TTC549 (cell line): ENCODE data around the gene PCBD2.
"Not testable (repeated sequence)": the region's sequence is repeated elsewhere in the genome, so short reads cannot be mapped to it uniquely, and the experiment has no call there.

Experiments used
- FAIRE-seq: peaks from 2 replicates; lab custom pipeline; 2012; peaks lifted over from hg19 to GRCh38; lab: Jason Lieb, UNC

PCBD2 gene

GRCh38 chr5:134906811-134907210, 1.9 kb downstream of the PCBD2 start:
- FAIRE-seq: no peak

GRCh38 chr5:134910752-134911151, 5.8 kb downstream of the PCBD2 start:
- FAIRE-seq: not testable (repeated sequence)

- no peak for FAIRE-seq
These were observed 6.6 kb downstream of the PCBD2 start for GRCh38 chr5:134911285-134912206.

- no peak for FAIRE-seq
These were observed 8.3 kb downstream of the PCBD2 start for GRCh38 chr5:134913254-134913653.

- FAIRE-seq: no peak
These were observed 8.9 kb downstream of the PCBD2 start for GRCh38 chr5:134913795-134914194.

- no peak for FAIRE-seq
These were observed 12.3 kb downstream of the PCBD2 start for GRCh38 chr5:134917070-134917815.

GRCh38 chr5:134918861-134919260, 13.9 kb downstream of the PCBD2 start:
- FAIRE-seq: no peak

- FAIRE-seq: no peak
These were observed 16.1 kb downstream of the PCBD2 start for GRCh38 chr5:134920848-134921575.

GRCh38 chr5:134932508-134932907, 27.6 kb downstream of the PCBD2 start:
- no peak for FAIRE-seq

- no peak for FAIRE-seq
These were observed 29.3 kb downstream of the PCBD2 start for GRCh38 chr5:134934202-134934601.

GRCh38 chr5:134935711-134936602, 31.0 kb downstream of the PCBD2 start:
- FAIRE-seq: no peak

GRCh38 chr5:134937526-134937925, 32.6 kb downstream of the PCBD2 start:
- FAIRE-seq: no peak

GRCh38 chr5:134938030-134938429, 33.1 kb downstream of the PCBD2 start:
- no peak for FAIRE-seq

- no peak for FAIRE-seq
These were observed 34.6 kb downstream of the PCBD2 start for GRCh38 chr5:134939500-134939899.

GRCh38 chr5:134943547-134943946, 38.6 kb downstream of the PCBD2 start:
- no peak for FAIRE-seq

GRCh38 chr5:134944630-134945029, 39.7 kb downstream of the PCBD2 start:
- no peak for FAIRE-seq

GRCh38 chr5:134945041-134945440, 40.1 kb downstream of the PCBD2 start:
- no peak for FAIRE-seq

GRCh38 chr5:134948911-134949310, 44.0 kb downstream of the PCBD2 start:
- FAIRE-seq: no peak

GRCh38 chr5:134949316-134949715, 44.4 kb downstream of the PCBD2 start:
- FAIRE-seq: no peak

GRCh38 chr5:134957920-134958608, 53.1 kb downstream of the PCBD2 start:
- FAIRE-seq: no peak

- FAIRE-seq: no peak
These were observed 53.8 kb downstream of the PCBD2 start for GRCh38 chr5:134958755-134959154.
